HG02885 (cell line): Measurements from ENCODE around the gene HNRNPAB.
"Not testable (repeated sequence)": the region's sequence is repeated elsewhere in the genome, so short reads cannot be mapped to it uniquely, and the experiment has no call there.

ENCODE experiments used
- ATAC-seq: cut with Tn5 transposase; IDR thresholded peaks from one replicate; pipeline ENCODE4 v1.9.1; 2021; ENCODE audit warnings: mild to moderate bottlenecking; ENCODE audit not compliant: unreplicated experiment, poor library complexity

HNRNPAB gene

DNA sequence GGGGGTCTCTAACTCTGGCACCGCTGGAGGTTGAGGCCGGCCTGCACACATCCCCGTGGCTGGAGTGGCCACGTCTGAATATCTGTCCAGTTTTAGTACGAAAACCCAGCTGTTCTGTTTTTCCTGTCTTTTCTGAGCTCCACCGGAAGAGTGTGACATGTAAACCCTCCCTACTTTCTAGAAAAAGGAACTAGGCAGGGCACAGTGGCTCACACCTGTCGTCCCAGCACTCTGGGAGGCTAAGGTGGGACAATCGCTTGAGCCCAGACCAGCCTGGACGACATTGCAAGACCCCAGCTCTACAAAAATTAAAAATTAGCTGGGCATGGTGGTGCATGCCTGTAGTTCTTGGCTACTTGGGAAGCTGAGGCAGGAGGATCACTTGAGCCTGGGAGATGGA, 36.4 kb downstream of the HNRNPAB start:
- ATAC-seq = no peak

DNA sequence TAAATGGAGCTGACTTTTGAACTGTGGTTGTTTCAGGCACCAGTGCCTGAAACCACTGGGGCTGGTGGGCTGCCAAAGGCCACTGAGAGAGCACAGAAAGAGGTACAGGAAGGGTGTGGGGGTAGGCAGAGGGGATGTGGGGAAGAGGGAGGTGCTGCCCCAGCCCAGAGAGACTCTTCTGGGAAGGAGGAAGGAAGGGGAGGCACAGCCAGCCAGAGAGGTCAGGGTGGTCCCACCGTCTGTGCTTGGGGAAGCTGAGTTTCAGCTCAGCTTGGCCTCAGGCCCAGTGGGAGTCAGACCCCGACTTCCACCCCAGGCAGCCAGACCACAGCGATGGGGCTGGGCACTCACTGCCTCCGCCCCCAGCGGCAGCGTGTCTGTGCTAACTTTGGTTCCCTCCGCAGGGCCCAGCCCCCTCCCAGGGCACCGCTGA, 36.9 kb downstream of the HNRNPAB start:
- ATAC-seq = no peak

DNA sequence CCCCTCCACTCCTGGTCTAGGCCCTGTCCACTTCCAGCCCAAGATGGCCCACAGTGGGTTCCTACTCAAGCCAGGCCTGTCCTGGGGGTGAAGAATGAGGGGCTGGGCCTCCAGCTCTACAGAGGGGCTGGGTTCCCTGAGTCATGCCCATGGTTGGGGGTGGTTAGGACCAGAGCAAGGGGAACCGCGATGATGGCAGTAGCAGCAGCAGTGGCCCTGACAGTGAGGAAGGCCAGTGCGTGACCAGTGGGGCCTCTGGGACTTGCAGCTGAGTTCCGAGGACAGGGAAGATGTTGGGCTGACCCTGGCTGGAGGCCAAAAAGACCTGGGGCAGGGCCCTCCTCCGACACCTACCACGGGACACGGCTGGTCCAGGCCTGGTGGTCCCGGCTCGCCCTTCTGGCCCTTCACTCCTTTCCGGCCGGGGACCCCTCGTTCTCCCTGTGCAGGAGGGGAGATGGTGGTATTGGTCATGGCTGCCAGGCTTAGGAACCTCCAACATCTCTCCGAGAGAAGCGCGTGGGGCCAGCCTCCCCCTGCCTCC, 37.4 kb downstream of the HNRNPAB start:
- no peak for ATAC-seq

DNA sequence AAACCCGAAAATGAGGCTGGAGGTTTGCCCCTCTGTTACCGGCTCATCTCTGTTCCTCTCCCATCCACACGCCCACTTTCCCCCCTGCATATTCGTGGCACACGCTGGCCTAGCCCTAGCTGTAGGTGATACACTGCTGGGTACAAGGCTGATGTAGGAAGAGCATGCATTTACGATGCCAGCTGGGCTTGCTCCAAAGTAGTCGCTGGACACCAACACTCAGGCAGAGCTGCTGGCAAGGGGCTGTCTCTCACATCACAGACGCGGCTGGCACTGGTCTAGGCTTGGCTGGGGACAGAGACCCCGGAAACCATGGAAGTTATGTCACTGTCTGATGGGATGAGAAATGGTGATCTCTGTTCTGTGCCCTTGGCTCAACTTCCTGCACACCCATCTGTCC, 38.1 kb downstream of the HNRNPAB start:
- no peak for ATAC-seq

DNA sequence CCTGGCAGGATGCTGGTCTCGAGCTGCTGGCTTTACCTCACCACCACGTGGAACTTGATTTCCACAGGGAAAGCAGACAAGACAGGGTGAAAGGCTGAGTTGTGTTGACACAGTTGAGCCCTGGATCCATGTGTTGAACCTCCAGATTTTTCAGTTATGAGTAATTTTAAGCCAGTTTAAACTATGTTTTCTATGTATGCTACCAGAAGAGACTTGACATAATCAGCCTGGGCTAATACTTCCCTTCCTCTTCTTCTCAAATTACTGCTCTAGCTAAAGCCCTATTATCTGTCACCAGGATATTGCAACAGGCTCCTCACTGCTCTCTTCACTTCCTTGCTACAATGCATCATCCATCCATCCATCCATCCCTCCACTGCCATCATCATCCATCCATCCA, 40.2 kb downstream of the HNRNPAB start:
- no peak for ATAC-seq

DNA sequence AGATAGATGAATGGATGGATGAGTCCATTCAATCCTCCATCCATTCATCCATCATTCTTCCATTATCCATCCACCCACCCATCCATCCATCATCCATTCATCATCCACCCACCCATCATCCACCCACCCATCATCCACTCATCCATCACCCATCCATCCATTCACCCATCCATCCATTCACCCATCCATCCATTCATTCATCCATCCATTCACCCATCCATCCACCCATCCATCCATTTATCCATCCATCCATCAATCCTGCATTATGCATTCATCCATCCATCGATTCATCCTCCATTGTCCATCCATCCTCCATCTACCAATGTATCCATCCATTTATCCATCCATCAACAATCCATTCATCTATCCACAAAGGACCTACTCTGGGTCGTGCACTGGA, 41.1 kb downstream of the HNRNPAB start:
- no peak for ATAC-seq

DNA sequence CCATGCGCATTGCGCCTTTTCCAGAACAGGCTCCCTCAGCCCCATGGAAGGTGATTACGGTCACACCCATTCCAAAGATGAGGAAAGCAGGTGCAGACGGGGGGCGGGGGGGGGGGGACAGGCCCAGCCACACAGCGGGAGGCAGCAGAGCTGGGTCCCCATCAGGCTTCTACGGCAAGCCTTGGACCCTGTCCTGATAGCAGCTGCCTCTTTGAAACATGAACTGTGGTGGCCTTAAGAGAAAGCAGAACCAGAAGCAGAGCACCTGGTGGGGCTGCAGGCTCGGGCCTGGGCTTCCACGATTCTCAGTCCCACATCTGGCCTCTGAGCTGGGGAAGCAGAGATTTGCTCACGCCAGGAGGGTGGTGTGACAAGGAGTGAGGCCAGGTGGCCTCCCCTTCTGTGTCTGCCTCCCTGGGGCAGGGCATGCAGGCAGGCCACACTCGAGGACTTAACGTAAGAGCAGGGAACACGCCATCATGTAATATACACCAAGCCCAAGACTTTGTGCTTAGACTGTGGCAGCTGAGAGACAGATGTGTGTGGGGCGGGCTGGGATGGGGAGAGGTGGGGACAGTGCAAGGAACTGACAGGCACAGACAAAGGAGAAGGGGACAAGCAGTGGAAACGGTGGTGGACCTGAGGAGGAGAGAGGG, 42.4 kb downstream of the HNRNPAB start:
- no peak for ATAC-seq

DNA sequence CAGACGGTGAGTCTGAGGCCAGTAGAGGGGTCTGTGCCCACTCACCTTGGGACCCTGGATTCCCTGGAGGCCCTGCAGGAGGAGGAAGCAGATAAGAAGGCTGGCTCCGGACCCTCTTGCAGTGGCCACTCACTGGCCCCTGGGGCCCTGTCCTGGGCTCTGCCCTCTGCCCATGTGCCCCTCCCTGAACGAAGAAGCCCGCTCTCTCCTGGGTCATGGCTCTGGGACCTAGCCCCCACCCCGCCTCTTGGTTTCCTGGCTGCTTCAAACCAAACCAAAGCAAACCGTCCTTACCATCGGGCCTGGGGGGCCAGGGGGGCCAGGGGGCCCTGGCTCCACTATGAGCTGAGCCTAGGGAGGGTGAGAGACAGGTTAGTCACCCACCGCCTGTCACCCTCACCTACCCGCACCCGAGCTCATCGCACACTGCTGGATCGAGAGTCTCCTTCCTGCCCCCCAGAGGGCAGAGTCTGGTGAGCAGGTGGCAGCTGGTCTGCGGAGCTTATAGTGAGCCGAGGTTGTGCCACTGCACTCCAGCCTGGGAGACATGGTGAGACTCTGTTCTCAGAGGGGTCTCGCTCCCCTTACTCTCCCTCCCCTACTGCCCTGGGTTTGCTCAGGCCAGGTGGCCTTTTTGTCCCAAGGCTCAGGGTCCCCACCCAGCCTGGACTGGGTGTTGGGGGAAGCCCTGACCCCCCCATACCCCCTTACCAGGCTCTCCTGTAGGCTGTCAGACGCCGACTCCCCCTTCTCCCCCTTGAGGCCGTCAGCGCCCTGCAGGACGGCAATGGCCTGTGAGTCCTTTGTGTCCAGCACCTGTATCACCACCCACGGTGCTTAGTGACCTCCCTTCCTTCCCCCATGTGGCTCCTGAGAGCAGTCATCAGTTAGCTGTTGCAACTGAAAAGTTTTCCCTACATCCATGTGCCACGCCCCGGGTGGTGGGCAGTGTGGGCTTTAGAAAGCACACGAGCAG, 43.4 kb downstream of the HNRNPAB start:
- ATAC-seq = no peak

DNA sequence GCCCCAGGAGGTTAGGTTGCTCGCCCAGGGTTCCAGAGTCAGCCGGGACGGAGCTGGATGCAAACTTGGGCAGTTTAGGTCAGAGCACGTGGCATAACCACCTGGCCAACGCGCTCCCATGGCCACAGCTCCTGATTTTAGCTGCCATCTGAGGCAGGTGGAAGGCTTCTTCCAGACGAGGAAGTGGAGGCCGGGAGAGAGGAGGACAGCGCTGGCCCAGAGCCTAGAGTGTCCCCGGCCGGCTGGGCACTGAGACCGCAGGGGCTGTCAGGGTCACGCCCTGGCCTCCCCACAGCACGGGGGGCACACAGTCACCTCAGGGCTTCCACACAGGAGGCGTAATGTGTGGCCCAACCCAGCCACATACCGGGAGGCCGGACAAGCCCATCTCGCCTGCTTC, 44.4 kb downstream of the HNRNPAB start:
- no peak for ATAC-seq

DNA sequence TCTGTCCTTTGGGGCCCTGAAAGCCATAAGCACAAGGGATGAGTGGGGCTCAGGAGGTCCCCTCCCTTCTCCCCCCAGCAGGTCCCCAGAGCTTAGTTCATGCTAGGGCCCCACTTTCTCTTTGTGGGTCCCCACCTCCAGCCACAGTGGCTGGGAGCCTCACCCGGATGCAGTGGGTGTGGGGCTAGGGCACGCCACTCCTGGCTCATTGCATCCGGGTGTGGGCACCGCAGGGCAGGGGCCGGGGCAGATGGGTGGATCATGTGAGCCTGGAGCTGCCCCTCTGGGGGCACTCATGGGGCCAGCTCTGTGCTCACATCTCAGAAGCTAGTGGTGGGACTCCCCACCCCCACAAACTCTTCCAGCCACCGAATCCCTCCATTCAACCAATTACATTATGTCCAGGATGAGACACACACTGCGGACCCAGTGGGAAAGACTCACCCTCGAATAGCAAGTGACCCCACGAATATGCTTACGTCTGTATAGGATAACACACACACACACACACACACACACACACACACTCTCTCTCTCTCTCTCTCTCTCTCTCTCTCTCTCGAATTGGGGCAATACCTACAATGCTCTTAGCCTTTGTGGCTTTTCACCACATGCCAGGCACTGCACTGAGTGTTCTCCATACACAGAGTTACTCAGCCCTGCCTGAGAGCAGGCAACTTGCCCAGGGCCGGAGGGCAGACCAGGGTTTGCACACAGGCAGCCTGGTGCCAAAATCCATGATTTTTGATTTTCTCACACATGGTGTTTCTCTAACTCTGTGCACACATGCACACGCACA, 45.1 kb downstream of the HNRNPAB start:
- ATAC-seq = no peak

DNA sequence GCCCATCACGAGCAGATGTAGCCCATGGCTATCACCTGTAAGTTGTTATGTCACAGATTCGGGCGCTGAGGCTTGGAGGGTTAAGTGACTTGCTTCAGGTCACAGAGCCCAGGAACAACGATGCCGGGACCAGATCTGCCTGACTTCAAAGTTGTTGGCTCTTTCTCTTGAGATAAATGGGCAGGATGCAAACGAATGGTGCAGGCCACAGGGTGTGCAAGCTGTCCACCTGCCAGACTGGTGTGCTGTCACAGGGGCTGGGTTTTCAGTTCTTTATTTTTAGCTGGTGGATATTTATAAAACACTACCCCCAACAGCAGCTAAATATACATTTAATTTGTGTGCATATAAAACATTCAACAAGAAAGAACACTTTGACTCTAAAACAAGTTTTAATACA, 45.9 kb downstream of the HNRNPAB start:
- no peak for ATAC-seq

DNA sequence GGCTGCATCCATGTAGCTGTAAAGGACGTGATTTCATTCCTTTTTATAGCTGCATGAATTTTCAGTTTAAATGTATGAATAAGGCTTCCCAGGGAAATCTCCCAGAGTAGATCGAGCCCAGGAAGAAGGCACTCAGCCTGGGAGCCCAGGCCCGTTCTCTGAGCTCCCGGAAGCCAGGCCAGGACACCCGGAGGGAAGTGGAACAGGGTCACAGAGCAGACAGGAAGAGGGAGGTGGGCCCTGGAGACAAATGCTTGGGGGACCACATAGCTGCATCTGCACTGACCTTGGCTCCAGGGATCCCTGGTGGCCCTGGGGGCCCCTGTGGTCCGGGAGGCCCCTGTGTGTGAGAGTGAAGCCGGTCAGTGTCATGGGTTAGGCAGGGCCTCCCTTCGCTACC, 47.9 kb downstream of the HNRNPAB start:
- no peak for ATAC-seq

DNA sequence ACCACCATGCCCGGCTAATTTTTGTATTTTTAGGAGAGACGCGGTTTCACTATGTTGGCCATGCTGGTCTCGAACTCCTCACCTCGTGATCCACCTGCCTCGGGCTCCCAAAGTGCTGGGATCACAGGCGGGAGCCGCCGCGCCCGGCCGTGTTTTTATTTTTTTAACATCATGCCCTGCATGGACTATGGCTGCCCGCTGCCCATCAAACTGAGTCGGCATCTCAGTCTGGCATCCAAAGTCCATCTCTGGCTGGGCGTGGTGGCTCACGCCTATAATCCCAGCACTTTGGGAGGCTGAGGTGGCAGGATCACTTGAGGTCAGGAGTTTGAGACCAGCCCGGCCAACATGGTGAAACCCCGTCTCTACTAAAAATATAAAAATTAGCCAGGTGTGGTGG, 49.3 kb downstream of the HNRNPAB start:
- ATAC-seq = not testable (repeated sequence)

DNA sequence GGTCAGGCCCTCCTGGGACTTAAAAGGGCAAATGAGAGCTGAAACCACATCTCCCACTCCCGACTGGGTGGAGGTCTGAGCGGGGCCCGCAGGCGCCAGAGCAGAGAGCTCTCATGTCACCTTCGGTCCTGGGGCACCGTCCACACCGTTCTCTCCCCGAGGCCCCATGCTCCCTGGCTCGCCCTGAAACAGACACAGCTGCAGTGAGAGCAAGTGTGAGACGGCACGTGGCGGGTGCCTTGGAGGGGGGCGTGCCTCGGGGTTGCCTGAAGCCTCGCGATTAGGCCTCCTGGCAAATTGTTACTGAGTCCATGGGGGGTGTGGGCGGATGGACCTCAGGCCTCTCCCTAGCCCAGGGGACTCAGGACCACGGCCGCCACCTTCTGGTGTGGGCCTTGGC, 52.4 kb downstream of the HNRNPAB start:
- ATAC-seq = no peak

DNA sequence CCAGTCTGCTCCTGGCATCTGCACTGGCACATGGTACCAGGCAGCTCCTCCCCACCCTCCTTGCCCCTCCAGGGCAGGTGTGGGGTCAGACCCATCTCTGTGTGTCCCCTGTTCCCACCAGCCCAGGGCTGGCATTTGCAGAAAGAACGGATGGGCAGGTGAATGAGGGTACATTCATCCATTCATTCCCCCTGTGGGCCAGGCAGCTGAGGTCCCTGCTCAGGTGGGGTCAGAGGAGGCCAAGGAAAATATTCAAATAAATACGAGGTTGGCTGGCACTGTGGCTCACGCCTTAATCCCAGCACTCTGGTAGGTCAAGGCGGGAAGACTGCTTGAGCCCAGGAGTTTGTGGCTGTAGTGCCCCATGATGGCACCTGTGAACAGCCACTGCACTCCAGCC, 53.3 kb downstream of the HNRNPAB start:
- no peak for ATAC-seq

DNA sequence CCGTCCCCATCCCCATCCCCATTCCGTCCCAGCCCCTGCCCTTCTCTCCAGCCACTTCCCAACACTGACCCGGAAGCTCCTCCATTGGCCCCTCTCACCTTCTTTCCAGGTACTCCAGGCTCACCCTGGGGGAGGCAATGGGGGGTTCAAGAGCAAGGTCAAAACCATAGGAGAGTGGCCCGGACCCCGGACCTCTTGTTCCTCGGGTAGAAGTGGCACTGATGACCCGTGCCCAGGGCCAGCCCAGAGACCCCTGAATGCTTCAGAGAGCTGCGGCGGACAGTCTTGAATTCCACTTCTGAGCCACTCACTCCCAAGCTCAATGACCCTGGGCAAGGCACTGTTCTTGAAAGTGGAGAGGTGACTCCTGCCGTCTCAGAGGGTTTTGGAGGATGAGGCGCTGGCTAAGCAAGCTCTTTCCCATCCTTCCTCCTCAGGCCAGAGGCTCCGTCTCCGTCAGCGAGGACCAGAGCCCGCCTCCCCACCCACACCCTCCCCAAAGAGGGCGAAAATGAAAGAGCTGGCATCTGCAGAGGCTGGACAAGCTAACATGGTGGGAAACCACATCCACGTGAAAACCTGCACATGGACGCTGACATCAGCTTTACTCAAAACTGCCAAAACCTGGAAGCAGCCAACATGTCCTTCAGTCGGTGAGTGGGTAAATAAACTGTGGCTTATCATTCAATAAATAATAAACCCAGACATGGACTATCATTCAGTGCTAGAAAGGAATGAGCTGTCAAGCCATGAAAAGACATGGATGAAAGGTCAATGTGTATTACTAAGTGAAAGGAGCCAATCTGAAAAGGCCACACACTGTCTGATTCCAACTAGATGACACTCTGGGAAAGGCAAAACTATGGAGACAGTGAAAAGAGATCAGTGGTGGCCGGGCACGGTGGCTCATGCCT, 55.5 kb downstream of the HNRNPAB start:
- no peak for ATAC-seq
